ENCODE data around the gene ZNF90. TPM values are rescaled to one million over a fixed set of nuclear protein-coding genes. Genes with fewer than 3 reads are reported as not detected.

Gene ZNF90
- total RNA-seq (2022; extraction: Qiagen RNA extraction; ENCODE audit: low read depth): not detected in 5 replicates

GRCh38 chr19:20077791-20078463, at the start of gene ZNF90:
Gene ZNF90 (plus strand): TSS chr19:20078000. CDS start chr19:20078133, 133 bp downstream.

GRCh38 chr19:20039203-20039723, 38.5 kb upstream of the ZNF90 start, which contains the start of gene ZNF682:
Gene ZNF682 (minus strand): TSS chr19:20039505. CDS start chr19:20039345, 160 bp downstream.

GRCh38 chr19:20167020-20167644, 89.3 kb downstream of the ZNF90 start, which contains the start of gene ZNF486:
Gene ZNF486 (plus strand): TSS chr19:20167214. CDS start chr19:20167331, 117 bp downstream.

Other genes starting within 250 kb of the ZNF90 start
- 0.06 TPM in 1 of 5 replicates, not detected in the others for gene ZNF253, start 212.1 kb upstream of the ZNF90 start, total RNA-seq (2022; extraction: Qiagen RNA extraction; ENCODE audit: low read depth)
- not detected in 5 replicates for gene ZNF93, start 177.1 kb upstream of the ZNF90 start, total RNA-seq (2022; extraction: Qiagen RNA extraction; ENCODE audit: low read depth)
- not detected in 5 replicates for gene ZNF682, start 38.5 kb upstream of the ZNF90 start, total RNA-seq (2022; extraction: Qiagen RNA extraction; ENCODE audit: low read depth)
- gene ZNF486, start 89.2 kb downstream of the ZNF90 start, total RNA-seq (2022; extraction: Qiagen RNA extraction; ENCODE audit: low read depth): 0.14 TPM in 1 of 5 replicates, not detected in the others